ENCODE measurements around the gene MAML3.
A peak's percentile ranks its signal among the peaks of the same experiment; 100 is the strongest.

Gene MAML3

DNA sequence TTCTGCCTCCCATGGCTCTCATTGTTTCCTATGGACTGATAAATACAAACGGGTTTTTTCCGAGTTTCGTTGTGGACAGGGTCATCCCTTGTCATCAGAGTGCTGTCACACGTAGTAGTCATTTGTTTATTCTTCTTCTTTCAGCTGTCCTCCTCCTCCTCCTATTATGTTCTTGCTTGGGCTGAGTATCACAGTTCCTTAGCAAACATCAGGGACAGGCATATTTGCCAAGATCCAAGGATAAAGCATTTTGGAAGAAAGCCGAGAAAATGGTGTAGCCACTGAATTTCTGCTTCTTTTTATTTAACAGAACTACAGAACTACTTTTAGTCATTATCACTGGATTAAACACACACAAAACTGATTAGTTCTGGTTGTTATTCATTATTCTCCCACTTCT is 167.9 kb downstream of the MAML3 start:
- TF ChIP-seq CTCF (IDR thresholded peaks at IDR 0.05; ENCODE audit: low read depth, low read length) = no peak
- H3K4me3 ChIP-seq (replicated peaks in 1 of 2; ENCODE audit: low read depth in 2 of 2, low read length in 2 of 2) = no peak overlapping the region
- DNase-seq (ENCODE audit: low read depth in 2 of 2) = no peak

GRCh38 chr4:139985401-139985800 is 168.6 kb downstream of the MAML3 start:
- no peak overlapping the region for H3K4me3 ChIP-seq (replicated peaks in 1 of 2; ENCODE audit: low read depth in 2 of 2, low read length in 2 of 2)
- no peak for TF ChIP-seq CTCF (IDR thresholded peaks at IDR 0.05; ENCODE audit: low read depth, low read length)
- DNase-seq (ENCODE audit: low read depth in 2 of 2) = no peak

DNA sequence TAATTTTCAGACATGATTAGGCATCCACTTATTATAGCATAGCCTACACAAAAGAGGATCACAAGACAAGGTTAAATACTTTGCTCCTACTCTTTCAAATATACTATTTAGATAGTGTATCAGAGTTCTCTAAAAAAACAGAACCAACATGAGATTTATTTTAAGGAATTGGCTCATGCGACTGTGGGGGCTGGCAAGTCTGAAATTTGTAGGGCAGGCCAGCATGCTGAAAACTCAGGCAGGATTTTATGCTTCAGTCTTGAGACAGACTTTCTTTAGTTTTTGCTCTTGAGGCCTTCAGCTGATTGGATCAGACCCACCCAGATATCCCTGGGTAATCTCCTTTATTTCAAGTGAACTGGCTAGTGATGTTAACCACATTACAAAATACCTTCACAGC is 169.5 kb downstream of the MAML3 start:
- no peak for TF ChIP-seq CTCF (IDR thresholded peaks at IDR 0.05; ENCODE audit: low read depth, low read length)
- no peak for DNase-seq (ENCODE audit: low read depth in 2 of 2)
- H3K4me3 ChIP-seq (replicated peaks in 1 of 2; ENCODE audit: low read depth in 2 of 2, low read length in 2 of 2) = no peak overlapping the region

- no peak for TF ChIP-seq CTCF (IDR thresholded peaks at IDR 0.05; ENCODE audit: low read depth, low read length)
- H3K4me3 ChIP-seq (replicated peaks in 1 of 2; ENCODE audit: low read depth in 2 of 2, low read length in 2 of 2) = no peak overlapping the region
- no peak for DNase-seq (ENCODE audit: low read depth in 2 of 2)
Measured at GRCh38 chr4:139978692-139979091, 175.3 kb downstream of the MAML3 start.

GRCh38 chr4:139977838-139978609 is 176.0 kb downstream of the MAML3 start:
- H3K4me3 ChIP-seq (replicated peaks in 1 of 2; ENCODE audit: low read depth in 2 of 2, low read length in 2 of 2) = no peak overlapping the region

GRCh38 chr4:139975830-139976272 is 178.1 kb downstream of the MAML3 start:
- no peak for TF ChIP-seq CTCF (IDR thresholded peaks at IDR 0.05; ENCODE audit: low read depth, low read length)
- peak; percentile 70 to 82 for DNase-seq (ENCODE audit: low read depth in 2 of 2)
- H3K4me3 ChIP-seq (replicated peaks in 1 of 2; ENCODE audit: low read depth in 2 of 2, low read length in 2 of 2) = no peak overlapping the region

More at GRCh38 chr4:139977838-139978609, 176.0 kb downstream of the MAML3 start:
- TF ChIP-seq CTCF (IDR thresholded peaks at IDR 0.05; ENCODE audit: low read depth, low read length) = no peak
- DNase-seq (ENCODE audit: low read depth in 2 of 2) = no peak
